Liver (tissue), 9 donors: ENCODE data around the gene LRRC7. TPM values are rescaled to one million over a fixed set of nuclear protein-coding genes. Genes with fewer than 3 reads are reported as not detected.

Source experiments
- DNase-seq: peaks from one replicate; pipeline ENCODE4 v3.0.0-alpha.2; 2017; ENCODE audit warnings: low spot score
- H3K27ac ChIP-seq, 2 donors: one replicate each; pipeline ENCODE4 v1.7.0; 2013; ENCODE audit warnings: inconsistent platforms in 2 of 2, low read length in 2 of 2, control low read depth in 1 of 2, low read depth in 1 of 2, mild to moderate bottlenecking in 1 of 2
- H3K27me3 ChIP-seq, 4 donors: one replicate each; pipeline versions ENCODE4 v1.6.1 to v1.7.0; 2013; ENCODE audit warnings: low read length in 3 of 4, inconsistent platforms in 1 of 4, mild to moderate bottlenecking in 1 of 4, moderate library complexity in 1 of 4; ENCODE audit not compliant: control insufficient read depth in 4 of 4, insufficient read depth in 4 of 4
- H3K36me3 ChIP-seq, 4 donors: one replicate each; pipeline versions ENCODE4 v1.6.1 to v1.7.0; 2013; ENCODE audit warnings: low read length in 3 of 4, mild to moderate bottlenecking in 3 of 4, low read depth in 1 of 4, moderate library complexity in 1 of 4; ENCODE audit not compliant: control insufficient read depth in 4 of 4, insufficient read depth in 3 of 4
- H3K4me1 ChIP-seq, 4 donors: one replicate each; pipeline versions ENCODE4 v1.6.1 to v1.7.0; 2013; ENCODE audit warnings: low read length in 3 of 4, mild to moderate bottlenecking in 3 of 4, moderate library complexity in 1 of 4; ENCODE audit not compliant: control insufficient read depth in 4 of 4, insufficient read depth in 4 of 4
- H3K4me3 ChIP-seq, 3 donors: one replicate each; pipeline versions ENCODE4 v1.6.1 to v1.7.0; 2013; ENCODE audit warnings: low read length in 3 of 3, control low read depth in 1 of 3, low read depth in 1 of 3, mild to moderate bottlenecking in 1 of 3
- H3K9ac ChIP-seq, 2 donors: one replicate each; pipeline ENCODE4 v1.7.0; 2013; ENCODE audit warnings: low read length in 2 of 2, mild to moderate bottlenecking in 2 of 2, moderate library complexity in 2 of 2, control low read depth in 1 of 2, low read depth in 1 of 2
- H3K9me3 ChIP-seq, 4 donors: one replicate each; pipeline versions ENCODE4 v1.6.1 to v1.7.0; 2013; ENCODE audit warnings: low read length in 3 of 4; ENCODE audit not compliant: control insufficient read depth in 4 of 4
- EGR1 ChIP-seq, 2 donors: IDR thresholded peaks; 2 replicates each; pipeline ENCODE4 v1.6.1; 2016 to 2018; ENCODE audit warnings: antibody characterized with exemption in 2 of 2, low read depth in 2 of 2
- FOXA1 ChIP-seq: IDR thresholded peaks from 2 replicates; pipeline ENCODE4 v1.6.1; 2016; ENCODE audit warnings: antibody characterized with exemption
- GABPA ChIP-seq, 2 donors: IDR thresholded peaks in 1 of 2; conservative IDR thresholded peaks in 1 of 2; 2 replicates each; pipeline ENCODE4 v1.6.1; 2016; ENCODE audit warnings: antibody characterized with exemption in 2 of 2, mild to moderate bottlenecking in 1 of 2, moderate library complexity in 1 of 2
- HNF4A ChIP-seq, 2 donors: conservative IDR thresholded peaks; 2 replicates each; pipeline ENCODE4 v1.6.1; 2016; ENCODE audit warnings: antibody characterized with exemption in 2 of 2, mild to moderate bottlenecking in 2 of 2
- HNF4G ChIP-seq: IDR thresholded peaks from 2 replicates; pipeline ENCODE4 v1.6.1; 2016; ENCODE audit warnings: antibody characterized with exemption
- JUND ChIP-seq, 2 donors: IDR thresholded peaks; 2 replicates each; pipeline ENCODE4 v1.6.1; 2016; ENCODE audit warnings: antibody characterized with exemption in 2 of 2
- NR2F2 ChIP-seq: IDR thresholded peaks from 2 replicates; pipeline ENCODE4 v1.6.1; 2016; ENCODE audit warnings: antibody characterized with exemption
- SP1 ChIP-seq: IDR thresholded peaks from 2 replicates; pipeline ENCODE4 v1.6.1; 2018; ENCODE audit warnings: antibody characterized with exemption, mild to moderate bottlenecking
- TAF1 ChIP-seq: conservative IDR thresholded peaks from 2 replicates; pipeline ENCODE4 v1.6.1; 2016; ENCODE audit warnings: antibody characterized with exemption, mild to moderate bottlenecking
- YY1 ChIP-seq: IDR thresholded peaks from 2 replicates; pipeline ENCODE4 v1.6.1; 2016; ENCODE audit warnings: antibody characterized with exemption, mild to moderate bottlenecking
- WGBS: extraction: QIAGEN DNeasy Blood & Tissue Kit; methylation state at CpG from one replicate; pipeline ENCODE4 v1.1.7; 2013; 5-methylcytosine and 5-hydroxymethylcytosine counted together
- polyA plus RNA-seq, 2 donors: library from polyadenylated mRNA; stranded (reverse) in 1 of 2; unstranded in 1 of 2; fragments of 200-250 nt in 1 of 2; fragments of >200 nt in 1 of 2; fragmentation: Nextera tagmentation in 1 of 2; extraction: Ambion mirVana in 1 of 2; gene quantifications; one replicate each; pipeline versions ENCODE4 v1.2.1 to v1.2.3, GENCODE V29; 2013 to 2015
- total RNA-seq, 2 donors: library from RNA; depleted of rRNA; stranded (reverse); fragments of >200 nt; gene quantifications; one replicate each; pipeline ENCODE4 v1.2.3, GENCODE V29; 2014
- TF ChIP-seq, protein P1 (sequence below): fragments of 150-350 bp; IDR thresholded peaks from 2 replicates; pipeline ENCODE4 v1.5.1; 2017; ENCODE audit warnings: improper control_type of control experiment, low read depth, low read length; ENCODE audit not compliant: missing input control
- TF ChIP-seq, protein P2 (sequence below): IDR thresholded peaks from 2 replicates; pipeline ENCODE4 v1.6.1; 2016; ENCODE audit warnings: antibody characterized with exemption
- TF ChIP-seq, protein P3 (sequence below): IDR thresholded peaks from 2 replicates; pipeline ENCODE4 v1.6.1; 2016; ENCODE audit warnings: antibody characterized with exemption, mild to moderate bottlenecking
- TF ChIP-seq, protein P4 (sequence below): IDR thresholded peaks from 2 replicates; pipeline ENCODE4 v1.6.1; 2016; ENCODE audit warnings: antibody characterized with exemption
- donor health status: healthy.
- donor health status: healthy.
- donor health status: healthy.
- donor health status: healthy.
- donor health status: healthy.

LRRC7 gene
- total and polyA plus RNA-seq, 4 donors, result 0.08 to 1.1 (median 0.67) TPM

DNA sequence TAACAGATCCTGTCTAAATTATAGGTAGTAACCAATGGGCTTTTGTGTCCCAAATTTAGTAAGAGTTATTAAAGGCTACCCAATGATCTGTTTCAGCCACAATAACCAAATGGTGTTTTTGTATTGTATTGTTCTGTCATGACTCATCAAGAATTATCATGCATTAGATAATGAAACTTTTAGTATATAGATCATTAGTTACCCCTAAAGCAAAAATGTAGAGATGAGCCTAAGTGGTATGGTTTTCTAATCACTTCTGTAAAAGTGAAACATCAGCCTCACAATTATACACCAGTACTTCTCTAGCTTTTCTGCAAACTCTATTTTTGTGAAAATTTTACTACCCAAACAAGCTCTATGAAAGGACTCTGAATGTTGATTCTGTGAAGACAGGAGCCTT, 71.4 kb downstream of the LRRC7 start (continued):
- TF ChIP-seq, protein P1, sequence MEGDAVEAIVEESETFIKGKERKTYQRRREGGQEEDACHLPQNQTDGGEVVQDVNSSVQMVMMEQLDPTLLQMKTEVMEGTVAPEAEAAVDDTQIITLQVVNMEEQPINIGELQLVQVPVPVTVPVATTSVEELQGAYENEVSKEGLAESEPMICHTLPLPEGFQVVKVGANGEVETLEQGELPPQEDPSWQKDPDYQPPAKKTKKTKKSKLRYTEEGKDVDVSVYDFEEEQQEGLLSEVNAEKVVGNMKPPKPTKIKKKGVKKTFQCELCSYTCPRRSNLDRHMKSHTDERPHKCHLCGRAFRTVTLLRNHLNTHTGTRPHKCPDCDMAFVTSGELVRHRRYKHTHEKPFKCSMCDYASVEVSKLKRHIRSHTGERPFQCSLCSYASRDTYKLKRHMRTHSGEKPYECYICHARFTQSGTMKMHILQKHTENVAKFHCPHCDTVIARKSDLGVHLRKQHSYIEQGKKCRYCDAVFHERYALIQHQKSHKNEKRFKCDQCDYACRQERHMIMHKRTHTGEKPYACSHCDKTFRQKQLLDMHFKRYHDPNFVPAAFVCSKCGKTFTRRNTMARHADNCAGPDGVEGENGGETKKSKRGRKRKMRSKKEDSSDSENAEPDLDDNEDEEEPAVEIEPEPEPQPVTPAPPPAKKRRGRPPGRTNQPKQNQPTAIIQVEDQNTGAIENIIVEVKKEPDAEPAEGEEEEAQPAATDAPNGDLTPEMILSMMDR, result no peak

DNA sequence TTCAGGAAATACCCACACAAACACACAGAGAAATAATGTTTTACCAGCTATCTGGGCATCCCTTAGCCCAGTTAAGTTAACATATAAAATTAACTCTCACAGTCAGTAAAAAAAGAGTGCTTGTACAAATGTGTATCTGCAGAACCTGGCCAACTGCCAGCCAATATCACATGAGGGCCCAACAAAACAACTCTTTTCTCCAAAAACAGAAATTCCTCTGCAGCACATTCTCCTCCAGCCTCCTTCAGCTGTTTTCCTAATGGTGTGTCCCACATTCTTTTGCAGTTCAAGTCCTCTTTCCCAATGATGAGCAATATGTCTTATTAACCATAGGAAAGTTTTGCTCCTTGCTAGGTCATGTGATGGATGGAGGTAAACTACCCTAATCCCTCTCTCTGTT, 75.5 kb downstream of the LRRC7 start:
- DNase-seq, result no peak
- Histone ChIP-seq H3K27ac (no peak overlapping the region), H3K9ac (no peak overlapping the region), H3K9me3 (no peaks in the 10 kb centered on the region), H3K4me3 (no peak overlapping the region), H3K27me3 (no peaks in the 10 kb centered on the region), H3K4me1 (no peaks in the 10 kb centered on the region), H3K36me3 (no peaks in the 10 kb centered on the region)
- TF ChIP-seq EGR1 (IDR thresholded peaks at IDR 0.05; ENCODE audit: low read depth in 2 of 2) (no peak), YY1 (no peak), SP1 (no peak), GABPA (IDR thresholded peaks at IDR 0.05 in 1 of 2, conservative IDR thresholded peaks at IDR 0.05 in 1 of 2) (no peak)
- TF ChIP-seq, protein P2, sequence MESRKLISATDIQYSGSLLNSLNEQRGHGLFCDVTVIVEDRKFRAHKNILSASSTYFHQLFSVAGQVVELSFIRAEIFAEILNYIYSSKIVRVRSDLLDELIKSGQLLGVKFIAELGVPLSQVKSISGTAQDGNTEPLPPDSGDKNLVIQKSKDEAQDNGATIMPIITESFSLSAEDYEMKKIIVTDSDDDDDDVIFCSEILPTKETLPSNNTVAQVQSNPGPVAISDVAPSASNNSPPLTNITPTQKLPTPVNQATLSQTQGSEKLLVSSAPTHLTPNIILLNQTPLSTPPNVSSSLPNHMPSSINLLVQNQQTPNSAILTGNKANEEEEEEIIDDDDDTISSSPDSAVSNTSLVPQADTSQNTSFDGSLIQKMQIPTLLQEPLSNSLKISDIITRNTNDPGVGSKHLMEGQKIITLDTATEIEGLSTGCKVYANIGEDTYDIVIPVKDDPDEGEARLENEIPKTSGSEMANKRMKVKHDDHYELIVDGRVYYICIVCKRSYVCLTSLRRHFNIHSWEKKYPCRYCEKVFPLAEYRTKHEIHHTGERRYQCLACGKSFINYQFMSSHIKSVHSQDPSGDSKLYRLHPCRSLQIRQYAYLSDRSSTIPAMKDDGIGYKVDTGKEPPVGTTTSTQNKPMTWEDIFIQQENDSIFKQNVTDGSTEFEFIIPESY, result no peak
- TF ChIP-seq, protein P3, sequence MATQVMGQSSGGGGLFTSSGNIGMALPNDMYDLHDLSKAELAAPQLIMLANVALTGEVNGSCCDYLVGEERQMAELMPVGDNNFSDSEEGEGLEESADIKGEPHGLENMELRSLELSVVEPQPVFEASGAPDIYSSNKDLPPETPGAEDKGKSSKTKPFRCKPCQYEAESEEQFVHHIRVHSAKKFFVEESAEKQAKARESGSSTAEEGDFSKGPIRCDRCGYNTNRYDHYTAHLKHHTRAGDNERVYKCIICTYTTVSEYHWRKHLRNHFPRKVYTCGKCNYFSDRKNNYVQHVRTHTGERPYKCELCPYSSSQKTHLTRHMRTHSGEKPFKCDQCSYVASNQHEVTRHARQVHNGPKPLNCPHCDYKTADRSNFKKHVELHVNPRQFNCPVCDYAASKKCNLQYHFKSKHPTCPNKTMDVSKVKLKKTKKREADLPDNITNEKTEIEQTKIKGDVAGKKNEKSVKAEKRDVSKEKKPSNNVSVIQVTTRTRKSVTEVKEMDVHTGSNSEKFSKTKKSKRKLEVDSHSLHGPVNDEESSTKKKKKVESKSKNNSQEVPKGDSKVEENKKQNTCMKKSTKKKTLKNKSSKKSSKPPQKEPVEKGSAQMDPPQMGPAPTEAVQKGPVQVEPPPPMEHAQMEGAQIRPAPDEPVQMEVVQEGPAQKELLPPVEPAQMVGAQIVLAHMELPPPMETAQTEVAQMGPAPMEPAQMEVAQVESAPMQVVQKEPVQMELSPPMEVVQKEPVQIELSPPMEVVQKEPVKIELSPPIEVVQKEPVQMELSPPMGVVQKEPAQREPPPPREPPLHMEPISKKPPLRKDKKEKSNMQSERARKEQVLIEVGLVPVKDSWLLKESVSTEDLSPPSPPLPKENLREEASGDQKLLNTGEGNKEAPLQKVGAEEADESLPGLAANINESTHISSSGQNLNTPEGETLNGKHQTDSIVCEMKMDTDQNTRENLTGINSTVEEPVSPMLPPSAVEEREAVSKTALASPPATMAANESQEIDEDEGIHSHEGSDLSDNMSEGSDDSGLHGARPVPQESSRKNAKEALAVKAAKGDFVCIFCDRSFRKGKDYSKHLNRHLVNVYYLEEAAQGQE, result no peak
- TF ChIP-seq, protein P4, sequence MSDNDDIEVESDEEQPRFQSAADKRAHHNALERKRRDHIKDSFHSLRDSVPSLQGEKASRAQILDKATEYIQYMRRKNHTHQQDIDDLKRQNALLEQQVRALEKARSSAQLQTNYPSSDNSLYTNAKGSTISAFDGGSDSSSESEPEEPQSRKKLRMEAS, result no peak

DNA sequence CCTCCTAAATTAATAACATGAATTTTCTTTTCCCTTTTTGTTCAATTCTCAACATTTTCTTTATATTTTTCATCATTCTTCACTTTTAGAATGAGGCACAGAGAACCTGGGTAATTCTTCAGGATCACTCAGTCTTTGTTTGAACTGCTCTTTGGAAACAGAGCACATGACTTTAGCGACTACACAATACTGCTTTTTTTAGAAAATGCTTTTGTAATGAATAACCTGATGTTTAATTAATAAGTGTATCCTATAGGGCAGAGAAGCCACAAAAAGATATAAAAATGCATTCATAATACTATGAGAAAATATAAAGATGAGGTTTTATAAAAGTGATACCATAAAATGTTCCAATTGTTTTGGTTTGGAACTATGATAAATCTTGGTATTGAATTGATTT, 77.8 kb downstream of the LRRC7 start:
- no peak overlapping the region for H3K9ac ChIP-seq
- no peaks in the 10 kb centered on the region for H3K27me3 ChIP-seq
- no peaks in the 10 kb centered on the region for H3K4me1 ChIP-seq
- no peaks in the 10 kb centered on the region for H3K9me3 ChIP-seq
- no peak for DNase-seq
- H3K27ac ChIP-seq, result no peak overlapping the region
- 36% methylated on average over 1 of the region's 1 CpG for WGBS
- H3K36me3 ChIP-seq, result no peaks in the 10 kb centered on the region
- H3K4me3 ChIP-seq, result no peak overlapping the region
- no peak for TF ChIP-seq FOXA1
- TF ChIP-seq TAF1, result no peak
- TF ChIP-seq, protein P3, result no peak
- no peak for TF ChIP-seq JUND (IDR thresholded peaks at IDR 0.05)
- TF ChIP-seq, protein P1, result no peak
- TF ChIP-seq, protein P2, result no peak
- TF ChIP-seq HNF4A (conservative IDR thresholded peaks at IDR 0.05), result no peak
- no peak for TF ChIP-seq HNF4G
- no peak for TF ChIP-seq SP1
- TF ChIP-seq EGR1 (IDR thresholded peaks at IDR 0.05; ENCODE audit: low read depth in 2 of 2), result no peak
- no peak for TF ChIP-seq NR2F2
